ENCODE data around the gene CNRIP1. TPM values are rescaled to one million over a fixed set of nuclear protein-coding genes. Genes with fewer than 3 reads are reported as not detected.
A peak's percentile ranks its signal among the peaks of the same experiment; 100 is the strongest.

CNRIP1 gene
- total and polyA plus RNA-seq, 2 of the 4 experiments (the other 2 are of a cell fraction): 23.3 to 32.7 TPM

DNA sequence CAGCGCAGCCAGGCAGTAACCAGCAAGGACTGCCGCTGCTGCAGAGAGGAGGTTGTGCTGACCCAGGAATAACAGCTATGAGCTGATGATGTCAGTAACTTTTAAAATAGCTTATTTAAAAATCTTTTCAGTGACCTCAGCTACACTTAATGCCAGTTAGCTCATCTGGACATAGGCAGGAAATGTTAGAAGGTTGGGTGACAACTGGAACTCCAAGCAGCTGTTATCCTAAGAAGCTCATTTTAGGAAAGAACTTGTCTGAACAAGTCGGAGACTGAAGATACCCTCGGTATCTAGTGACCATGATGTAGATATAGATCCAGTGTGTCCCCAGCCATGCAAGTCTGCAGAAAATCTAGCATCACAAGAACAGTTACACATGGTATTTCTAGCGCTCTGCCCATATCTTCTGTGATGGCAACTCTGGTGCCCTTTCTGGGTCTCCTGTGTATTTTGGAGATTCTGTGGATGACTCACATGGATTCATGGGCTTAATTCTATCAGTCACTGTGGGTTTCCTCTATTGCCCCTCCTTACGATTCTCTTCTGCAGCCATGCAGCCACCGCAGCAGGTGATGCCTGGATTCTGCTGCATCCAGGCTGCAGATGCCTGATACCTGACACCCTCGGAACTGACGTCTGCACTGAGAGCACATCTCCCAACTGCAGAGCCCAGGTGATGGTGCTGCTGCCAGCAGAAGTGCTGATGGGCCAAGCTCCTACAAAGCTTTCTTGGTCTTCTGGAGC, 25.6 kb upstream of the CNRIP1 start:
- Histone ChIP-seq H2AK5ac (ENCODE audit: low read depth, low read length) (no peak overlapping the region), H3K23ac (ENCODE audit: low read depth, low read length) (no peak overlapping the region), H4K8ac (ENCODE audit: low read depth in 2 of 2, low read length in 2 of 2) (no peak overlapping the region; a peak in 1 of 4 replicates), H2BK120ac (ENCODE audit: low read depth, low read length) (no peak overlapping the region), H4K91ac (ENCODE audit: insufficient read depth, low read depth, low read length) (no peak overlapping the region), H3K18ac (ENCODE audit: low read depth, low read length) (no peak overlapping the region), H3K4ac (ENCODE audit: low read depth, low read length) (no peak overlapping the region), H2BK5ac (ENCODE audit: low read depth, low read length, poor library complexity, severe bottlenecking) (no peak overlapping the region), H3K36me3 (ENCODE audit: control insufficient read depth, insufficient read depth, low read length) (no peaks in the 10 kb centered on the region), H3K4me3 (ENCODE audit: insufficient read depth, low read depth, low read length) (no peak overlapping the region), H3K27me3 (ENCODE audit: control insufficient read depth, insufficient read depth, low read length) (no peaks in the 10 kb centered on the region), H3K27ac (ENCODE audit: insufficient read depth, low read length) (no peak overlapping the region), H2BK20ac (ENCODE audit: low read depth, low read length) (peak overlapping the region; percentile 20; the same call in 1 of the 2 replicates), H2AFZ (replicated peaks; ENCODE audit: low read length, poor library complexity) (peak overlapping the region; percentile 63), H3K4me1 (ENCODE audit: control insufficient read depth, insufficient read depth, low read length) (no peaks in the 10 kb centered on the region), H2BK15ac (ENCODE audit: low read depth, low read length) (no peak overlapping the region; the same call in 2 of the 3 replicates), H2AK9ac (replicated peaks; ENCODE audit: low read depth, low read length, poor library complexity) (no peak overlapping the region), H3K9me3 (ENCODE audit: control insufficient read depth, insufficient read depth, low read length) (no peaks in the 10 kb centered on the region), H3K9me1 (ENCODE audit: insufficient read depth, low read length) (no peaks in the 10 kb centered on the region), H4K5ac (ENCODE audit: low read depth, low read length) (no peak overlapping the region), H3K14ac (replicated peaks; ENCODE audit: low read depth, low read length) (peak overlapping the region; percentile 75), H3K4me2 (ENCODE audit: low read depth, low read length) (no peak overlapping the region), H3K56ac (ENCODE audit: extremely low read depth, insufficient read depth, low read length) (no peak overlapping the region), H3K79me1 (ENCODE audit: low read depth in 1 of 2, low read length in 2 of 2) (no peaks in the 10 kb centered on the region), H4K20me1 (ENCODE audit: insufficient read depth, low read length) (no peaks in the 10 kb centered on the region), H3K9ac (ENCODE audit: low read depth, low read length) (no peak overlapping the region)
- in situ Hi-C loops (cut with MboI; ENCODE audit: low sequenced_read_pairs): no loop called here
- DNase-seq (peak; percentile 10), ATAC-seq (ENCODE audit: low read depth) (no peak)
- intact Hi-C loops (cut with micrococcal nuclease): no loop called here
- dilution Hi-C loops (cut with HindIII; ENCODE audit: low sequenced_read_pairs, unreplicated experiment): no loop called here
- no TSS peak for BruUV-seq (replicated peaks)
- WGBS, 2 experiments (ENCODE audit: extremely low coverage in 2 of 2, insufficient read length in 1 of 2): 76% methylated on average over 5 of the region's 9 CpGs; no CpG with 5 or more reads in 1 of the 2 experiments
- ChIA-PET POLR2A (ENCODE audit: unreplicated experiment) (no interaction called here), CTCF (interaction anchor here (1.0 kb wide), 1 partner anchor 13 kb away, joined by 6 read pairs; no protein-coding TSS in a partner anchor)
- TF ChIP-seq SMC3 (IDR thresholded peaks at IDR 0.05; ENCODE audit: low read depth, low read length): no peak
- no peak for TF ChIP-seq BHLHE40 (IDR thresholded peaks at IDR 0.05; ENCODE audit: low read depth, low read length)
- TF ChIP-seq, protein P1, sequence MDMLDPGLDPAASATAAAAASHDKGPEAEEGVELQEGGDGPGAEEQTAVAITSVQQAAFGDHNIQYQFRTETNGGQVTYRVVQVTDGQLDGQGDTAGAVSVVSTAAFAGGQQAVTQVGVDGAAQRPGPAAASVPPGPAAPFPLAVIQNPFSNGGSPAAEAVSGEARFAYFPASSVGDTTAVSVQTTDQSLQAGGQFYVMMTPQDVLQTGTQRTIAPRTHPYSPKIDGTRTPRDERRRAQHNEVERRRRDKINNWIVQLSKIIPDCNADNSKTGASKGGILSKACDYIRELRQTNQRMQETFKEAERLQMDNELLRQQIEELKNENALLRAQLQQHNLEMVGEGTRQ (IDR thresholded peaks at IDR 0.05; ENCODE audit: low read depth, low read length): no peak
- no peak for TF ChIP-seq RCOR1 (IDR thresholded peaks at IDR 0.05; ENCODE audit: insufficient replicate concordance, low read length)
- TF ChIP-seq MXI1 (IDR thresholded peaks at IDR 0.05; ENCODE audit: borderline replicate concordance, low read depth, low read length): no peak
- no peak for TF ChIP-seq CHD1 (IDR thresholded peaks at IDR 0.05; ENCODE audit: low read depth, low read length)
- no peak for TF ChIP-seq NFE2L2 (IDR thresholded peaks at IDR 0.05; ENCODE audit: low read depth, low read length)
- no peak for TF ChIP-seq RAD21 (IDR thresholded peaks at IDR 0.05; ENCODE audit: low read length)
- no peak for TF ChIP-seq RFX5 (IDR thresholded peaks at IDR 0.05; ENCODE audit: low read depth, low read length)
- no peak for TF ChIP-seq FOS (IDR thresholded peaks at IDR 0.05; ENCODE audit: low read depth, low read length)
- no peak for TF ChIP-seq CEBPB (IDR thresholded peaks at IDR 0.05; ENCODE audit: low read depth, low read length)
- no peak for TF ChIP-seq POLR2A (IDR thresholded peaks at IDR 0.05; ENCODE audit: low read depth, low read length)
- TF ChIP-seq, protein P2, sequence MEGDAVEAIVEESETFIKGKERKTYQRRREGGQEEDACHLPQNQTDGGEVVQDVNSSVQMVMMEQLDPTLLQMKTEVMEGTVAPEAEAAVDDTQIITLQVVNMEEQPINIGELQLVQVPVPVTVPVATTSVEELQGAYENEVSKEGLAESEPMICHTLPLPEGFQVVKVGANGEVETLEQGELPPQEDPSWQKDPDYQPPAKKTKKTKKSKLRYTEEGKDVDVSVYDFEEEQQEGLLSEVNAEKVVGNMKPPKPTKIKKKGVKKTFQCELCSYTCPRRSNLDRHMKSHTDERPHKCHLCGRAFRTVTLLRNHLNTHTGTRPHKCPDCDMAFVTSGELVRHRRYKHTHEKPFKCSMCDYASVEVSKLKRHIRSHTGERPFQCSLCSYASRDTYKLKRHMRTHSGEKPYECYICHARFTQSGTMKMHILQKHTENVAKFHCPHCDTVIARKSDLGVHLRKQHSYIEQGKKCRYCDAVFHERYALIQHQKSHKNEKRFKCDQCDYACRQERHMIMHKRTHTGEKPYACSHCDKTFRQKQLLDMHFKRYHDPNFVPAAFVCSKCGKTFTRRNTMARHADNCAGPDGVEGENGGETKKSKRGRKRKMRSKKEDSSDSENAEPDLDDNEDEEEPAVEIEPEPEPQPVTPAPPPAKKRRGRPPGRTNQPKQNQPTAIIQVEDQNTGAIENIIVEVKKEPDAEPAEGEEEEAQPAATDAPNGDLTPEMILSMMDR (conservative IDR thresholded peaks at IDR 0.05; ENCODE audit: low read depth, low read length): no peak
- TF ChIP-seq, protein P3, sequence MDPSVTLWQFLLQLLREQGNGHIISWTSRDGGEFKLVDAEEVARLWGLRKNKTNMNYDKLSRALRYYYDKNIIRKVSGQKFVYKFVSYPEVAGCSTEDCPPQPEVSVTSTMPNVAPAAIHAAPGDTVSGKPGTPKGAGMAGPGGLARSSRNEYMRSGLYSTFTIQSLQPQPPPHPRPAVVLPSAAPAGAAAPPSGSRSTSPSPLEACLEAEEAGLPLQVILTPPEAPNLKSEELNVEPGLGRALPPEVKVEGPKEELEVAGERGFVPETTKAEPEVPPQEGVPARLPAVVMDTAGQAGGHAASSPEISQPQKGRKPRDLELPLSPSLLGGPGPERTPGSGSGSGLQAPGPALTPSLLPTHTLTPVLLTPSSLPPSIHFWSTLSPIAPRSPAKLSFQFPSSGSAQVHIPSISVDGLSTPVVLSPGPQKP (IDR thresholded peaks at IDR 0.05; ENCODE audit: borderline replicate concordance, low read depth, low read length): no peak
- TF ChIP-seq MAZ (IDR thresholded peaks at IDR 0.05; ENCODE audit: borderline replicate concordance, low read depth, low read length): no peak
